ENCODE measurements around the gene EXOC2.
"Not testable (repeated sequence)": the region's sequence is repeated elsewhere in the genome, so short reads cannot be mapped to it uniquely, and the experiment has no call there.

Gene EXOC2

DNA sequence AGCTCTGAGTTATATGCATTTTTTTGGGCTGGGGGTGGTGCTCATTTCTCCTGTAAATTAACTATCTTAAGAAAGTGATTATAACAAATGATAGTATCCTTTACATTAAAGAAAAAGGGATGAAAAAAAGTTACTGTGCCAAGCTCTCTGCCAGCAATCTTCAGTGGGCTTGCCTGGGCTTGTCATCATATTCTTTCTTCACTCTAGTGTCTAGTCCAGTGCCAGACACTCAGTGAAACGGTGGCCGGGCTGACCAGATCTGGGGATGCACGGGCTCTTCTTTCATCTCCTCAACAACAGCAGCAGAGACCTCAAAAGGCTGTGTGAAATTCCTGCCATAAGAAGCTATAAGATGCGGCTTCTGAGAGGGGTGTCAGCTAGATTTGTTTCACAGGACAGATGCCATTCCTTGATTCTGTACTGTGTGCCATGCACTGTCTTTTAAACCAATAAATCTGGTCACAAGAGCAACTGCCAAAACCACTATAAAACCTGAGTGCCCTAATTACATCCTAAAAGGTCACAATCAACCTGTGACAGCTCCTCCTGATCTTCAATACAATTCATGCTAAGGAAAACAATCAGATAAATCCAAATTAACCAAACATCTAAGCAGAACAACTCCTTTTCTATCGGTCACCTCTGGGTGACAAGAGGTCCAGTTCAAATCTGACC, 12.1 kb downstream of the EXOC2 start:
- H3K27ac Mint-ChIP-seq, result no peak overlapping the region
- intact Hi-C loops (cut with micrococcal nuclease), result no loop called here
- peaks cover 41% of the 10 kb centered on the region for H3K4me1 Mint-ChIP-seq (ENCODE audit: low read depth)
- H3K4me3 Mint-ChIP-seq, result no peak overlapping the region
- H3K36me3 Mint-ChIP-seq (ENCODE audit: low read depth), result peaks cover 17% of the 10 kb centered on the region
- H3K9me3 Mint-ChIP-seq, result no peaks in the 10 kb centered on the region
- H3K27me3 Mint-ChIP-seq, result no peaks in the 10 kb centered on the region

- no peak overlapping the region for H3K27ac Mint-ChIP-seq
- no peak overlapping the region for H3K4me3 Mint-ChIP-seq
- peaks cover 11% of the 10 kb centered on the region for H3K36me3 Mint-ChIP-seq (ENCODE audit: low read depth)
- H3K27me3 Mint-ChIP-seq, result no peaks in the 10 kb centered on the region
- H3K9me3 Mint-ChIP-seq, result no peaks in the 10 kb centered on the region
- H3K4me1 Mint-ChIP-seq (ENCODE audit: low read depth), result peaks cover 37% of the 10 kb centered on the region
- intact Hi-C loops (cut with micrococcal nuclease), result no loop called here
Observed at GRCh38 chr6:680251-680650, 12.7 kb downstream of the EXOC2 start.

DNA sequence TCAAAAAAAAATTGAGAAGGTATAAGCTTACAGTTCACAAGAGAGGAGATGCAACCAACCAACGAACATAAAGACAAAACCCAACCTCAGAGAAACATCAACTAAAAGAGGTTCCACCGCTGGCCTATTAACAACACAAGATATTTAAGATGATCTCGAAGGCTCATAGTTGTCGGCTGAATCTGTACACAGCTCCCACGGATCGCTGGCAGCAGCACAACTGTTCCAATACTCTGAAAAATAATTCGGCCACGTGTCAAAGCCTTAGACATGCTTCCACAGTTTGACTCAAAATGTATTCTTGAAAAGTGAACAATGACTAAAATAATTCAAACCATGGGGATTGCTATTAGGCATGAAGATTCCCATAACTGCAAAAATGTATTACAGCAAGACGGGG, 13.7 kb downstream of the EXOC2 start:
- Mint-ChIP-seq H3K4me3 (no peak overlapping the region), H3K4me1 (ENCODE audit: low read depth) (peaks cover 31% of the 10 kb centered on the region), H3K36me3 (ENCODE audit: low read depth) (peaks cover 7% of the 10 kb centered on the region), H3K27me3 (no peaks in the 10 kb centered on the region), H3K9me3 (no peaks in the 10 kb centered on the region), H3K27ac (no peak overlapping the region)
- intact Hi-C loops (cut with micrococcal nuclease), result no loop called here

- H3K4me3 Mint-ChIP-seq, result no peak overlapping the region
- intact Hi-C loops (cut with micrococcal nuclease), result no loop called here
- no peaks in the 10 kb centered on the region for H3K27me3 Mint-ChIP-seq
- H3K9me3 Mint-ChIP-seq, result no peaks in the 10 kb centered on the region
- H3K36me3 Mint-ChIP-seq (ENCODE audit: low read depth), result peaks cover 7% of the 10 kb centered on the region
- peaks cover 23% of the 10 kb centered on the region for H3K4me1 Mint-ChIP-seq (ENCODE audit: low read depth)
- H3K27ac Mint-ChIP-seq, result no peak overlapping the region
Observed at GRCh38 chr6:678520-678919, 14.4 kb downstream of the EXOC2 start.

DNA sequence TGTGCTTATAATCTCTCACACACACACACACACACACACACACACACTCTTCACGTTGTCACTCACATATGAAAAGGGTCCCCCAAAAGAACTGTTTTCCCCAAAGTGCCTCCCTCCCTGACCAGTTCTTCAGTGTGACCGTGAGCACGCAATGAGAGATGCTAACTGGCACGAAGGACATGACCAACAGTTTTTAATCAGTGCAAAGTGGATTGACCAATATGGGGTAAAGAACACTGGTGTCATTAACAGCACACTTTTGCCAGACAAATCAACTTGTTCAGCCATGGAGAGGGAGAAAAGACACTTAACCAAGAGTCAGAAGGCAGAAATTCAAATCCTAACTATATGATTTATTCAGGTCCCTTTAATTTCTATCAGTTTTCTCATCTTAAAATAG, 15.0 kb downstream of the EXOC2 start:
- no peak overlapping the region for H3K4me3 Mint-ChIP-seq
- no peaks in the 10 kb centered on the region for H3K9me3 Mint-ChIP-seq
- peaks cover 20% of the 10 kb centered on the region for H3K4me1 Mint-ChIP-seq (ENCODE audit: low read depth)
- no peaks in the 10 kb centered on the region for H3K27me3 Mint-ChIP-seq
- intact Hi-C loops (cut with micrococcal nuclease), result no loop called here
- no peak overlapping the region for H3K27ac Mint-ChIP-seq
- peaks cover 7% of the 10 kb centered on the region for H3K36me3 Mint-ChIP-seq (ENCODE audit: low read depth)

GRCh38 chr6:674956-675355, 18.0 kb downstream of the EXOC2 start:
- Mint-ChIP-seq H3K36me3 (ENCODE audit: low read depth) (peaks cover 7% of the 10 kb centered on the region), H3K4me3 (no peak overlapping the region), H3K4me1 (ENCODE audit: low read depth) (peaks cover 13% of the 10 kb centered on the region), H3K27ac (no peak overlapping the region), H3K27me3 (no peaks in the 10 kb centered on the region), H3K9me3 (no peaks in the 10 kb centered on the region)
- intact Hi-C loops (cut with micrococcal nuclease), result no loop called here

DNA sequence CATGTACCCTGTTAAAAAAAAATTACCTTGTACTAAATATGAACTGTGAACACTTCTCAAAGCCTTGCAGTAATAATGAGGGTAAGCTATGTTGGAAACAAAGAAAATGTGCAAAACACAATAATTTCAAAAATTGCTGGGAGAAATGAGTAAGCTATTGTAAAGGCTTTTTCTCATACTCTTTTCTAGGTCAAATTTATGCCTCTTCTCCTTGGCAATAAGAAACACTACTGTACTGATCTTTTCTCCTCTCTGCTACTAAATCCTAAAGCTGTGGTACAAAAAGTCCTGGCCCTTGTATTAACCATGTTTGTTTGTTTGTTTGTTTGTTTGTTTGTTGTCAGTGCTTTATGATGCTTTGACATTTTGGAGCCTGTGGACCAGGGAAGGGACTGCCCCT, 18.5 kb downstream of the EXOC2 start:
- intact Hi-C loops (cut with micrococcal nuclease), result no loop called here
- H3K27me3 Mint-ChIP-seq, result no peaks in the 10 kb centered on the region
- no peaks in the 10 kb centered on the region for H3K9me3 Mint-ChIP-seq
- no peak overlapping the region for H3K4me3 Mint-ChIP-seq
- H3K36me3 Mint-ChIP-seq (ENCODE audit: low read depth), result peaks cover 8% of the 10 kb centered on the region
- no peak overlapping the region for H3K27ac Mint-ChIP-seq
- H3K4me1 Mint-ChIP-seq (ENCODE audit: low read depth), result peaks cover 14% of the 10 kb centered on the region

DNA sequence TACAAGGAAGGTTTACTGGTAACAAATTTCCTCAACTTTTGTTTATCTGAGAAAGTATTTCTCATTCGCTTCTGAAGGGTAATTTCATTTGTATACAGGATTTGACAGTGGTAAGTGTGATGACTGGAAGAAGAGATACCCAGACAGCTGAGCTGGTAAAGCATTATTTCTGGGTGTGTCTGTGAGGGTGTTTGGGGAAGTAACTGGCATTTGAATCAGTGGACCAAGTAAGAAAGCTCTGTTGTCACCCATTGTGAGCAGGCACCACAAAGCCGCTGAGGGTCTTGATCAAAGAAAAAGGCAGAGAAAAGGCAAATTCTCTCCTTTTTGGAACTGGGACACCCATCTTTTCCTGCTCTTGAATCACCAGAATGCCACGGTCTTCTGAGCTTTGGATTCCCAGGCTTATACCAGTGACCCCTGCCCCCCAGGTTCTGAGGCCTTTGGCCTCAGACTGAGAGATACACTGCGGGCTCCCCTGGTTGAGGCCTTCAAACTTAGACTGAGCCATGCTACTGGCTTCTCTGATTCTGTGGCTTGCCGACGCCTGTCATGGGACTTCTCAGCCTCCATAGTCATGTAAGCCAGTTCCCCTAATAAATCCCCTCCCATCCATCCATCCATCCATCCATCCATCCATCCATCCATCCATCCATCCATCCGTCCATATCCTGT, 25.5 kb downstream of the EXOC2 start:
- Mint-ChIP-seq H3K27me3 (no peaks in the 10 kb centered on the region), H3K4me1 (ENCODE audit: low read depth) (peaks cover 35% of the 10 kb centered on the region), H3K27ac (no peak overlapping the region), H3K9me3 (peaks cover 13% of the 10 kb centered on the region), H3K4me3 (no peak overlapping the region), H3K36me3 (ENCODE audit: low read depth) (peaks cover 9% of the 10 kb centered on the region)
- intact Hi-C loops (cut with micrococcal nuclease), result no loop called here

DNA sequence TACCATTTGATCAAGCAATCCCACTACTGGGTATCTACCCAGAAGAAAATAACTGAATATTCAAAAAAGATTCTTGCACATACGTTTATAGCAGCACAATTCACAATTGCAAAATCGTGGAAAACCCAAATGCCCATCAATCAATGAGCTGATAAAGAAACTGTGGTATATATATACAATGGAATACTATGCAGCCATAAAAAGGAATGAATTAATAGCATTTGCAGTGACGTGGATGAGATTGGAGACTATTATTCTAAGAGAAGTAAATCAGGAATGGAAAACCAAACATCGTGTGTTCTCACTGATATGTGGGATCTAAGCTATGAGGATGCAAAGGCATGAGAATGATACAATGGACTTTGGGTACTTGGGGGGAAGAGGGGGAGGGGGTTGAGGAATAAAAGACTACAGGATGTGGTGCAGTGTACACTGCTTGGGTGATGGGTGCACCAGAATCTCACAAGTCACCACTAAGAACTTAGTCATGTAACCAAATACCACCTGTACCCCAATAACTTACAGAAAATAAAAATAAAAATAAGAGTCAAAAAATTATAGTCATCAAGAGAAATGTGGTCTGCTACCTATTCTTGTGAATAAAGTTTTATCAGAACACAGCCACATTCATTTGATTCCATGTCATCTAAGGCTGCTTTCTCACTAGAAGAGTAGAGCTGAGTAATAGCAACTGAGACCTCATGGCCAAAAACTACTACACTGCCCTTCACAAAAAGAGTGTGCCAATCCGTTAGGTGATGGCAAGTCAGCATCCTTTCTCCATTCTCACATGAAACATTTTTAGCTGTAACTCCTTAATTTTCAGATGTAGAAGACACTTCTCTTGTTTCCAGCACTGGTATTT, 27.3 kb downstream of the EXOC2 start:
- peaks cover 9% of the 10 kb centered on the region for H3K36me3 Mint-ChIP-seq (ENCODE audit: low read depth)
- peaks cover 13% of the 10 kb centered on the region for H3K9me3 Mint-ChIP-seq
- H3K4me1 Mint-ChIP-seq (ENCODE audit: low read depth), result peaks cover 40% of the 10 kb centered on the region
- intact Hi-C loops (cut with micrococcal nuclease), result no loop called here
- H3K27me3 Mint-ChIP-seq, result no peaks in the 10 kb centered on the region
- no peak overlapping the region for H3K4me3 Mint-ChIP-seq
- H3K27ac Mint-ChIP-seq, result no peak overlapping the region

DNA sequence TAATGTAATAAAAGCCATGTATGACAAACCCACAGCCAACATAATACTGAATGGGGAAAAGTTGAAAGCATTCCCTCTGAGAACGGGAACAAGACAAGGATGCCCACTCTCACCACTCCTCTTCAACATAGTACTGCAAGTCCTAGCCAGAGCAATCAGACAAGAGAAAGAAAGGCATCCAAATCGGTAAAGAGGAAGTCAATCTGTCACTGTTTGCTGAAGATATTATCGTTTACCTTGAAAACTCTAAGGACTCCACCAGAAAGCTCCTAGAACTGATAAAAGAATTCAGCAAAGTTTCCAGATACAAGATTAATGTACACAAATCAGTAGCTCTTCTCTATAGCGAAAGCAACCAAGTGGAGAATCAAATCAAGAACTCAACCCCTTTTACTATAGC, 29.2 kb downstream of the EXOC2 start:
- H3K4me1 Mint-ChIP-seq (ENCODE audit: low read depth), result peaks cover 49% of the 10 kb centered on the region
- H3K27me3 Mint-ChIP-seq; H3K36me3 Mint-ChIP-seq (ENCODE audit: low read depth); H3K4me3 Mint-ChIP-seq; intact Hi-C loops (cut with micrococcal nuclease); H3K27ac Mint-ChIP-seq: not testable (repeated sequence)
- H3K9me3 Mint-ChIP-seq, result peaks cover 13% of the 10 kb centered on the region

DNA sequence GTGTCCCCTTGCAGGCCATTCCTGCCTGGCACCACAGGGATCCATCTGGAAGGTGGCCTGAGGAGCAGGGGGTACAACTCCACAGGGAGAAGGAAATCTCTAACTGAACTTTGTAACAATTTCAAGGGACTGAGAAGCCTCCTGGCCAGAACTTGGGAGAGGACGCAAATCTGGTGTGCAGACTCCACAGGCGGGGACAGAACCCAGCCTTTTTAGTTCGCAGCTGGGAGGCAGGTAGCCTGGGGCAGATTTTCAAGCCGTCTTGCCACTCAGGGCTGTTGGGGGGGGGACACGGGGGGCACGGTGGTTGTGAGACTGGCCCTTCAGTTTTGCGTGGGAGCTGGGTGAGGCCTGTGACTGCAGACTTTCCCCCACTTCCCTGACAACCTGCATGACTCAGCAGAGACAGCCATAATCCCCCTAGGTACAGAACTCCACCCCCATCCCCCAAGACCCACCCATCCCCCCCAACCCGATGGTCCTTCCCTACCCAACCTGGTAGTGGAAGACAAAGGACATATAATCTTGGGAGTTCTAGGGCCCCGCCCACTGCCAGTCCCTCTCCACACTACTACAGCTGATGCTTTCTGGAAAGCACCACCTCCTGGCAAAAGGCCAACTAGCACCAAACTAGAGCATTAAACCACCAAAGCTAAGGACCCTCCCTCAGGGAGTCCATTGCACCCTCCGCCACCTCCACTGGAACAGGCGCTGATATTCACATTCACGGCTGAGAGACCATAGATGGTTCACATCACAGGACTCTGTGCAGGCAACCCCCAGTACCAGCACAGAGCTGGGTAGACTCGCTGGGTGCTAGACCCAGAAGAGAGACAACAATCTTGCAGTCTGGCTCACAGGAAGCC, 33.0 kb downstream of the EXOC2 start:
- no peak overlapping the region for H3K27ac Mint-ChIP-seq
- H3K4me1 Mint-ChIP-seq (ENCODE audit: low read depth), result peaks cover 49% of the 10 kb centered on the region
- intact Hi-C loops (cut with micrococcal nuclease), result no loop called here
- no peak overlapping the region for H3K4me3 Mint-ChIP-seq
- peaks cover 5% of the 10 kb centered on the region for H3K9me3 Mint-ChIP-seq
- H3K27me3 Mint-ChIP-seq, result no peaks in the 10 kb centered on the region
- H3K36me3 Mint-ChIP-seq (ENCODE audit: low read depth), result peaks cover 17% of the 10 kb centered on the region

- H3K4me3 Mint-ChIP-seq, result no peak overlapping the region
- H3K27ac Mint-ChIP-seq, result no peak overlapping the region
- H3K4me1 Mint-ChIP-seq (ENCODE audit: low read depth), result peaks cover 37% of the 10 kb centered on the region
Observed at GRCh38 chr6:658244-658643, 34.7 kb downstream of the EXOC2 start.

GRCh38 chr6:657743-658142, 35.2 kb downstream of the EXOC2 start:
- intact Hi-C loops (cut with micrococcal nuclease), result no loop called here
- H3K27ac Mint-ChIP-seq, result no peak overlapping the region
- peaks cover 32% of the 10 kb centered on the region for H3K4me1 Mint-ChIP-seq (ENCODE audit: low read depth)

More at GRCh38 chr6:658244-658643, 34.7 kb downstream of the EXOC2 start:
- Mint-ChIP-seq H3K27me3 (no peaks in the 10 kb centered on the region), H3K36me3 (ENCODE audit: low read depth) (peaks cover 25% of the 10 kb centered on the region), H3K9me3 (no peaks in the 10 kb centered on the region)
- intact Hi-C loops (cut with micrococcal nuclease), result no loop called here

More at GRCh38 chr6:657743-658142, 35.2 kb downstream of the EXOC2 start:
- peaks cover 25% of the 10 kb centered on the region for H3K36me3 Mint-ChIP-seq (ENCODE audit: low read depth)
- no peaks in the 10 kb centered on the region for H3K27me3 Mint-ChIP-seq
- H3K4me3 Mint-ChIP-seq, result no peak overlapping the region
- H3K9me3 Mint-ChIP-seq, result no peaks in the 10 kb centered on the region
